GM18499 (cell line): Measurements from ENCODE around the gene OR6X1.

ENCODE experiments used
- ATAC-seq: cut with Tn5 transposase; IDR thresholded peaks from one replicate; pipeline ENCODE4 v1.9.1; 2021; ENCODE audit warnings: moderate number of reproducible peaks; ENCODE audit not compliant: insufficient read depth, unreplicated experiment

OR6X1 gene

GRCh38 chr11:123754101-123754568 is at the start of gene OR6X1:
Gene OR6X1 (minus strand): TSS chr11:123754518. CDS start chr11:123754518, 0 bp downstream.
- no peak for ATAC-seq

- ATAC-seq: no peak
Observed at GRCh38 chr11:123801765-123802164, 47.4 kb upstream of the OR6X1 start.

GRCh38 chr11:123800036-123800435 is 45.7 kb upstream of the OR6X1 start:
- no peak for ATAC-seq

- no peak for ATAC-seq
Observed at GRCh38 chr11:123799438-123799837, 45.1 kb upstream of the OR6X1 start.

GRCh38 chr11:123798513-123799252 is 44.4 kb upstream of the OR6X1 start:
- ATAC-seq: no peak

- no peak for ATAC-seq
Observed at GRCh38 chr11:123798079-123798478, 43.8 kb upstream of the OR6X1 start.

- no peak for ATAC-seq
Observed at GRCh38 chr11:123797541-123797940, 43.2 kb upstream of the OR6X1 start.

- no peak for ATAC-seq
Observed at GRCh38 chr11:123797114-123797513, 42.8 kb upstream of the OR6X1 start.

GRCh38 chr11:123796226-123796625 is 41.9 kb upstream of the OR6X1 start:
- ATAC-seq: no peak

GRCh38 chr11:123783536-123783935 is 29.2 kb upstream of the OR6X1 start:
- ATAC-seq: no peak

GRCh38 chr11:123778511-123778910 is 24.2 kb upstream of the OR6X1 start:
- no peak for ATAC-seq

- no peak for ATAC-seq
Observed at GRCh38 chr11:123775715-123776549, 21.6 kb upstream of the OR6X1 start.

GRCh38 chr11:123775289-123775688 is 21.0 kb upstream of the OR6X1 start:
- ATAC-seq: no peak

- ATAC-seq: no peak
Observed at GRCh38 chr11:123773959-123774358, 19.6 kb upstream of the OR6X1 start.

GRCh38 chr11:123773026-123773425 is 18.7 kb upstream of the OR6X1 start:
- no peak for ATAC-seq

- ATAC-seq: no peak
Observed at GRCh38 chr11:123771664-123772063, 17.3 kb upstream of the OR6X1 start.

- no peak for ATAC-seq
Observed at GRCh38 chr11:123770712-123771111, 16.4 kb upstream of the OR6X1 start.

- no peak for ATAC-seq
Observed at GRCh38 chr11:123765601-123766000, 11.3 kb upstream of the OR6X1 start.

GRCh38 chr11:123762422-123762821 is 8.1 kb upstream of the OR6X1 start:
- no peak for ATAC-seq

GRCh38 chr11:123760894-123761293 is 6.6 kb upstream of the OR6X1 start:
- peak; percentile 88 for ATAC-seq

GRCh38 chr11:123757976-123758375 is 3.7 kb upstream of the OR6X1 start:
- no peak for ATAC-seq
